ENCODE measurements around the gene TMEM167A.

- TF ChIP-seq CTCF (IDR thresholded peaks at IDR 0.05 in 8 of 11, conservative IDR thresholded peaks at IDR 0.05 in 3 of 11) (no peak), POLR2A (IDR thresholded peaks at IDR 0.05) (no peak), POLR2AphosphoS5 (IDR thresholded peaks at IDR 0.05) (no peak)
Observed at GRCh38 chr5:83085106-83085505, 7.9 kb upstream of the TMEM167A start.

Data from spleen (tissue), 7 donors.